DMS114 treated with DMSO at 0.1 percent for 48 hours (cell line): ENCODE data around the gene BPIFB3.
"Not testable (repeated sequence)": the region's sequence is repeated elsewhere in the genome, so short reads cannot be mapped to it uniquely, and the experiment has no call there.

Experiments used
- DNase-seq: peaks from one replicate; lab custom pipeline; 2025; ENCODE audit not compliant: unreplicated experiment; lab: John Stamatoyannopoulos, UW

BPIFB3 gene

DNA sequence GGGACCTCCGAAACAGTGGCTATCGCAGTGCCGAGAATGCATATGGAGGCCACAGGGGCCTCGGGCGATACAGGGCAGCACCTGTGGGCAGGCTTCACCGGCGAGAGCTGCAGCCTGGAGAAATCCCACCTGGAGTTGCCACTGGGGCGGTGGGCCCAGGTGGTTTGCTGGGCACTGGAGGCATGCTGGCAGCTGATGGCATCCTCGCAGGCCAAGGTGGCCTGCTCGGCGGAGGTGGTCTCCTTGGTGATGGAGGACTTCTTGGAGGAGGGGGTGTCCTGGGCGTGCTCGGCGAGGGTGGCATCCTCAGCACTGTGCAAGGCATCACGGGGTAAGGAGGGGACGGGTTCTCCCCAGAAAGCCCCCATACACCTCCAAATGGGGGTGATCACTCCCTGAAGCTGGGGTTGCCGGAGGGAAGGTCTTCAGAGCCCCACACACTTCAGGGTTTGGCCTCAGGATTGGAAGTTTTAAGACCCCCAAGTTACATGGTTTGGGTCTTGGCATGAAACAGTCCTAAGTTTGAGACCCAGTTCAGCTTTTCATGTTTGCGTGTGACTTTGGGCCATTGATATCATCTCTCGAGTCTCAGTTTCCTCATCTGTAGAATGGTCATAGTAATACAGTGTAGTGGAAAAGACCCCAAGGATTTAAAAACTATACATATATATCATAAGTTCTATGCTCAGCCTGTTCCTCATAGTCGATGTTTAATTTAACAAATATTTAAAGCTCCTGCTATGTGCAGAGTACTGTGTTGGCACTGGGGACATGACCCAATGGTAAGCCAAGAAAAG, 30.0 kb downstream of the BPIFB3 start:
- no peak for DNase-seq

DNA sequence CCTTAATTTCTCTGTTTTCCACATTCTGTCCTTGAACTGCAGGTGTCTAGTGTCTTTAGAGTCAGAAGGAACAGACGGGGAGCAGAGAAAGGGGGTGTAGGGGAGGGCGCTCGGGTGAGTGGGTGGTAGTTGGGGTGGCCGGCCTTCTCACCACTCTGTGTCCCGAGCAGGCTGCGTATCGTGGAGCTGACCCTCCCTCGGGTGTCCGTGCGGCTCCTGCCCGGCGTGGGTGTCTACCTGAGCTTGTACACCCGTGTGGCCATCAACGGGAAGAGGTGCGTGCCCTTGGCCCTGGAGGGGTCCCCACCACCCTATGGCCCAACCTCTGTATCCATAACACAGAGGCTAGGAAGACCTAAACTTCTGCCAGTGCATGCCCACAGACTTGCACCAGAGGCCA, 31.0 kb downstream of the BPIFB3 start:
- no peak for DNase-seq

GRCh38 chr20:33086052-33086722, 32.5 kb downstream of the BPIFB3 start:
- DNase-seq = no peak

DNA sequence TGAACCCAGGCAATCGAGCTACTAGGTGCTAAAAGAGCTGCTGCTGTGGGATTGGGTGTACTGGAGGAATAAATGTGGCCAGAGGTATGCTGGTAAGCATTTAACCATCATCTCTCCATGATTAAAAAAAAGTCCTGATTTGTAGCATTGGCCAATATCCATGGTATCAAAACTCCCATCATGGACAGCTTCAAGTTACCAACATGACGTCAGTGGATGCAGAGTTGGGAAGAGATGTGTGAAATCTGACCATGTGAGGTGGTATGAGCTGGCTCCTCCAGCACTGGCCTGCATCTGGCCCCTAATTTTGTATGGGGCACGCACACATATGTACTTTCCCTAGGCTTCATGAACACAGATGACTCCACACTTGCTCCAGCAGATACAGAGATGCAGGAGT, 37.4 kb downstream of the BPIFB3 start:
- DNase-seq = no peak

GRCh38 chr20:33091693-33092092, 38.0 kb downstream of the BPIFB3 start:
- DNase-seq = no peak

GRCh38 chr20:33092361-33092760, 38.7 kb downstream of the BPIFB3 start:
- no peak for DNase-seq

DNA sequence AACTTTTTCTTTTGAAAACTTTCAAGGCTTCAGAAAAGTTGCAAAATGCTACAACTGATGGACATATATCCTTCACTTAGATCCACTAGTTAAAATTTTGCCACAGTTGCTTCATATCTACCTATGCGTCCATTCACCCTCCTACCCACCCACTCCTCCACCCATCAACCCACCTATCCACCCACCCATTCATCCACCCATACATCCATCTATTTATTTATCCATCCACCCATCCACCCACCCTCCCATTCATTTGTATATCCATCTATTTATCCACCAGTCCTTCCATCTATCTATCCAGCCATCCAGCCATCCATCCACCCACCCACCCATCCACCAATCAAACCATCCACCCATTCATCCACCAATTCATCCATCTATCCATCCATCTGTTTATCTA, 39.4 kb downstream of the BPIFB3 start:
- DNase-seq = no peak

DNA sequence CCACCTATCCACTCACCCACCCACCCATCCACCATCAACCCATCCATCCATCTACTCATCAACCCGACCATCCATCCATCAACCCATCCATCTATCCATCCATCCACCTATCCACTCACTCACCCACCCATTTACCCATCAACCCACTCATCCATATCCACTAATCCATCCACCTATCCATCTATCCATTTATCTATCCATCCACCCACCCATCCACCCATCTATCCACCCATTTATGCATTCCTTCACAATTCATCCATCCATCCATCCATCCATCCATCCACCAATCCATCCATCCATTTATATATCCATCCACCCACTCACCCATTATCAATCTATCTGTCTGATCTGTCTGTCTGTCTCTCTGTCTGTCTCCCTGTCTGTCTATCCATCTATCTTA, 39.9 kb downstream of the BPIFB3 start:
- DNase-seq = no peak

GRCh38 chr20:33095249-33095648, 41.5 kb downstream of the BPIFB3 start:
- DNase-seq = no peak

- DNase-seq = peak; percentile 68
Observed at GRCh38 chr20:33095902-33096584, 42.3 kb downstream of the BPIFB3 start.

- DNase-seq = no peak
Observed at GRCh38 chr20:33097001-33097400, 43.3 kb downstream of the BPIFB3 start.

DNA sequence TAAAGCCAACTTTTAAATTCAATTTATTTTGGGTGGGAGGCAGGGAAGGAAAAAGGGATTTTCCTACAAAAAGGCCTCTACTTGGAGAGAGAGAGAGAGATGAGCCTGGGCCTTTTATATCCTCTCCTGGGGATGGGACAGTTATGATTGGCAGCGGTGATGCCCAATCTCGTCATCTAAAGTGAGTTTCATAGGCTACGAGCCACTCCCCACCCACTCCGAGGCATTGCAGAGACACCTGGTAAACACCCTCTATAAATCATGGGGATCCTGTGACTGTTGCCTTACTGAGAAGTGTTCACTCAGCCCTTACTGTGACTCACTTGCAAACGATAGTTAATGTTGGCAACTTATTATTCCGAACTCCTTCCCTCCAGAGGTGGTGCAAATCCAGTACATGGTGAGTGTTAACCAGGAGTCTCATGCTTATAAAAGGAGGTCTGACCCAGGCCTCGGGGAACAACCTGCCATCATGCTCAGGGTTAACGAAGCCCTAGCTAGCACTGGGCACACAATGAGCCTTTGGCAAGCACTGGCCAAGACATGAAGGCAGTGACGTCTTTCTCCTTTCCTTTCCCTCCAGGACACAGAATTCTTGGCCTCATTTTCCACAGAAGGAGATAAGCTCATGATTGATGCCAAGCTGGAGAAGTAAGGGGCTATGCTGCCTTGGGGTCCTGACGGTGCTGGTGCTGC, 46.3 kb downstream of the BPIFB3 start:
- no peak for DNase-seq

DNA sequence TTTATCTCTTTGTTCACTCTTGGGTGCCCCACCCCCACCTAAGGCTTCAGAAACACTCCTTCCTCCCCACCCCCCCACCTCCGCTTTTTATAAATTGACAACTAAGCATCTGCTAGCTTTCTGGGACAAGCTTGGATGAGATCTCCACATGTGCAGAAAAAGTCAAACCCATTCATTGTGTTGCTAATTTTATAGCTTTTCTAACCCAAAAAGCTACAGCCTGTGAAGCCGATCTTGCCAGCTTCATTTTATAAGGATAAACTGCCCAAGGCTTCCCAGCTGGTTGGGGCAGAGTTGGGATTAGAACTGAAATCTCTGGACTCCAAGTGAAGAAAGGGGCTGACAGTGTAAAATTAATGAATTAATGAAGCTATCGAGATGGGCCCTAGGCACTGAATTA, 49.9 kb downstream of the BPIFB3 start:
- no peak for DNase-seq

GRCh38 chr20:33104336-33104735, 50.6 kb downstream of the BPIFB3 start:
- DNase-seq = no peak

DNA sequence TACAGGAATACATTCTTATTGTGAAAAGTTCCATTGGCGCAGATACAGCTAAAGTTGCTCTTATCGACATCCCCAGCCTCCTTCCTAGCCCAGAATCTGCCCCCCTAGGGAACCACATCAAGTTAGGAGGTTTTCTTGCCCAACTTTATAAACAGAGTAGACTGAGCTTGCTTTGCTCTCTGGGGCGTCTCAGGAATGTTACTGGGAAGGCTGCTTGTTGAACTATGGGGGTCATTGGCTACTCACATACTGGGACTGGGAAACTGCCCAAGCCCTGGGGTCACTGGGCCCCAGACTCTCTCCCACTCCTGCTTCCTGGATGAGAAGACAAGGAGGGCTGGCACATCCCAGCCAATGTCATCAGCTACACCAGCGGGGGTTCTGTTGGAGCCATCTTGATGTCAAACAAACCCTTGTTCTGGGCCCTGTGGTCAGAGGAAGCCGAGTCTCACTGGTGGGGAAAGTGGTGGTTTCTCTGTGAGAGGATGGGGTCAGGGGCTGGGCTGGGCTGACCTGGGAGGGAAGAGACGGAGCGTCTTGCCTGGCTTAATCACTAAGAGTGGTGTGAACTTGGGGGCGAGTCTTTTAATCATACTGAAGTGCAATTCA, 51.7 kb downstream of the BPIFB3 start:
- no peak for DNase-seq

DNA sequence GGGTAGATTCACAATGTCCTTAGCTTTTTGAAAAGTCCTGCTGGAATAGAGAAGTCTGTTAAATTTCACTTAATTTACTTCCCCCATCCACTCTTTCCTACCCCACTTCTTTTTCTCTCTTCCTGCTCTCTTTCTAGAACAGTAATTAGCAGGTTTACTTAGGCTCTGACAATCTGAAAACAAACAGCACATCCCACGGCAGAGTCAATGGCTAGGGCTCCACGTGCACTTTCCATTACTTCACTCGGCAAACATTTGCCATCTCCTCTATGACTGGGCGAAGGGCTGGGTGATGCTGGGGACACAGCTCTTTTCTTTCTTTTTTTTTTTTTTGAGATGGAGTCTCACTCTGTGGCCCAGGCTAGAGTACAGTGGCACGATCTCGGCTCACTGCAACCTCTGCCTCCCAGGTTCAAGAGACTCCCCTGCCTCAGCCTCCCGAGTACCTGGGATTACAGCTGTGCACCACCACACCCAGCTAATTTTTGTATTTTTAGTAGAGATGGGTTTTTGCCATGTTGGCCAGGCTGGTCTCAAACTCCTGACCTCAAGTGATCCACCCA, 52.4 kb downstream of the BPIFB3 start:
- not testable (repeated sequence) for DNase-seq

- DNase-seq = no peak
Observed at GRCh38 chr20:33108661-33109060, 55.0 kb downstream of the BPIFB3 start.

GRCh38 chr20:33110147-33110825, 56.6 kb downstream of the BPIFB3 start:
- DNase-seq = no peak

GRCh38 chr20:33111306-33111705, 57.6 kb downstream of the BPIFB3 start:
- DNase-seq = no peak
